ENCODE results near the gene ABCA2. TPM values are rescaled to one million over a fixed set of nuclear protein-coding genes. Genes with fewer than 3 reads are reported as not detected.

ABCA2 gene
- polyA plus RNA-seq, 1 donor (not counting 4 experiments of a cell fraction or from before 2014, with no cell fraction given) = 1.3 TPM

DNA sequence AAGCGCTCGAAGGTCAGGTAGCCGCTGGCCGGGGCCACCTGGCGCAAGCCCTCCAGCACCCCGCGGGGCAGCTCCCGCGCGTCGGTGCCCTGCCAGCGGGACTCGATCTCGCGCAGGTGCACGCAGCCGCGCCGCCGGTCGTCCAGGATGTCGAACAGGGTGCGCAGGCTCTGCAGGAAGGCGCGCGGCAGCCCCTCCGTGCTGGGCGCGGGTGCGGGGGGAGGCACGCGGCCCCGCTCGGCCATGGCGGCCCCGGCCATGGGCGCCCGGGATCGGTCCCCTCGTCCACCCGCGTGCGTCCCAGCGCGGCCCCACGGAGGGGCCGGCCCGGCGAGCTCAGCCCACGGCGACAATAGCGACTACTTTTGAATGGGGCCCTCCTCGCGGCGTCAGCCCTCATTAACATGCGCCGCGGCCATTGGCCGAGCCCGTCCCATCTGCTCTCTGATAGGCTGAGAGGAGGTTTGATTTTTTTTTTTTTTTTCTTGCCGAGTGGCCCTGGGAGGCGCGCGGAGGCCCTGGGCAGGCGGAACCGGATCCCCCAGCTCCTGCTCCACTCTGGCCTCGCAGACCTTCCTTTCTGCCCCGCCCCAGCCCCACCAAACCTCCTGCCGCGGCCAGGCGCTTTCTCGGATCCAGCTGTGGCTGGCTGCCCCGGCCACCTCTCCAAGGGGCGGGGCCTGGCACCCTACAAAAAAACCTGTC, 42.3 kb upstream of the ABCA2 start, which contains the start of gene SAPCD2:
TSS of gene SAPCD2 (minus strand) at position 357 of the 705 bp plus-strand sequence. CDS start at position 260, 97 bp downstream.
- Histone ChIP-seq H3K4me3 (ENCODE audit: control insufficient read depth in 2 of 3, extremely low read depth in 1 of 3, insufficient read depth in 2 of 3, low read depth in 1 of 3, low read length in 3 of 3) (peak within 1 kb of the TSS; percentile 23 to 64 (median 61)), H3K79me2 (ENCODE audit: control insufficient read depth, insufficient read depth, low read length) (no peaks in the 10 kb centered on the region), H3K27me3 (ENCODE audit: control insufficient read depth, extremely low read depth, insufficient read depth, low read length) (no peaks in the 10 kb centered on the region), H2AFZ (ENCODE audit: control insufficient read depth, low read length) (peak within 1 kb of the TSS; percentile 46), H3K9me1 (ENCODE audit: control insufficient read depth, extremely low read depth, insufficient read depth, low read length) (no peaks in the 10 kb centered on the region), H4K20me1 (ENCODE audit: control insufficient read depth, extremely low read depth, insufficient read depth, low read length) (no peaks in the 10 kb centered on the region), H3K36me3 (ENCODE audit: control insufficient read depth in 2 of 2, extremely low read depth in 1 of 2, insufficient read depth in 2 of 2, low read length in 2 of 2) (no peaks in the 10 kb centered on the region), H3K9ac (ENCODE audit: control insufficient read depth, extremely low read depth, insufficient read depth, low read length) (peak within 1 kb of the TSS; percentile 28), H3K27ac (ENCODE audit: control insufficient read depth, insufficient read depth, low read length) (no peak within 1 kb of the TSS), H3K4me2 (ENCODE audit: control insufficient read depth, extremely low read depth, insufficient read depth, low read depth, low read length) (peak within 1 kb of the TSS; percentile 70), H3K9me3 (ENCODE audit: control insufficient read depth, low read depth, low read length) (no peaks in the 10 kb centered on the region), H3K4me1 (ENCODE audit: control insufficient read depth, extremely low read depth, insufficient read depth, low read length) (peaks cover 12% of the 10 kb centered on the region)
- no peak for FAIRE-seq
- no peak for DNase-seq (ENCODE audit: low read depth, low spot score)
- dilution Hi-C loops (cut with MboI; ENCODE audit: extremely low pct_ligation_motif_present, low sequenced_read_pairs) = no loop called here
- TF ChIP-seq EZH2 (IDR thresholded peaks at IDR 0.05; ENCODE audit: low read length) = no peak
- TF ChIP-seq, protein P1, sequence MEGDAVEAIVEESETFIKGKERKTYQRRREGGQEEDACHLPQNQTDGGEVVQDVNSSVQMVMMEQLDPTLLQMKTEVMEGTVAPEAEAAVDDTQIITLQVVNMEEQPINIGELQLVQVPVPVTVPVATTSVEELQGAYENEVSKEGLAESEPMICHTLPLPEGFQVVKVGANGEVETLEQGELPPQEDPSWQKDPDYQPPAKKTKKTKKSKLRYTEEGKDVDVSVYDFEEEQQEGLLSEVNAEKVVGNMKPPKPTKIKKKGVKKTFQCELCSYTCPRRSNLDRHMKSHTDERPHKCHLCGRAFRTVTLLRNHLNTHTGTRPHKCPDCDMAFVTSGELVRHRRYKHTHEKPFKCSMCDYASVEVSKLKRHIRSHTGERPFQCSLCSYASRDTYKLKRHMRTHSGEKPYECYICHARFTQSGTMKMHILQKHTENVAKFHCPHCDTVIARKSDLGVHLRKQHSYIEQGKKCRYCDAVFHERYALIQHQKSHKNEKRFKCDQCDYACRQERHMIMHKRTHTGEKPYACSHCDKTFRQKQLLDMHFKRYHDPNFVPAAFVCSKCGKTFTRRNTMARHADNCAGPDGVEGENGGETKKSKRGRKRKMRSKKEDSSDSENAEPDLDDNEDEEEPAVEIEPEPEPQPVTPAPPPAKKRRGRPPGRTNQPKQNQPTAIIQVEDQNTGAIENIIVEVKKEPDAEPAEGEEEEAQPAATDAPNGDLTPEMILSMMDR (optimal IDR thresholded peaks at IDR 0.05 in 1 of 3, IDR thresholded peaks at IDR 0.05 in 1 of 3, conservative IDR thresholded peaks at IDR 0.05 in 1 of 3; ENCODE audit: extremely low read depth in 1 of 3, insufficient read depth in 2 of 3, low read length in 3 of 3) = no peak

DNA sequence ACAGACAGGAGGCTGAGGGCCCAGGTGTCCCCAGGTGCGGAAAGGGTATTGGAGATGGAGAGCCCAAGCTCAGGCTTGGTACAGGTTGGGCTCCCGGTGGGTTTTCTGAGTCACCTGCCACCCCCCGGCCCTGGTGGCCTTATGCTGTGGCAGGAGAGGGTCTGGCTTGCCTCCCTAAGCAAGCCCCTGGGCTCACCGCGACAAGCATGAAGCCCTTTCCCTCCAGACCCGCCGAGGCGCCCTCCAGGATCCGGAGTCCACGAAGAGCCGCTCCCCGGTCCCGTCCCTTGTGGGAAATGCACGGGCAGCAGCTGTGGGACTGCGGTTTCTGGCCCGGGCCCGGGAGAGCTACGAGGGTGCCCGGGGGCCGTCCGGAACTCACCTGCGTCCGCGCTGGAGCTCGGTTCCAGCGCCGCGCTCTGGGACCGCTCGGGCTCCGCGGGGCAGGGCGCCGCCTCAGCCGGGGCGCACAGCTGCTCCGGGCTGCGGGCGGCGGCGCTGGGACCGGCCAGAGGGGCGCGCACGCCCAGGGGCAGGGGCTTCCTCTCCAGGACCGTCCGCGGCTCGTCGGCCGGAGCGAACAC, 41.6 kb upstream of the ABCA2 start:
- H4K20me1 ChIP-seq (ENCODE audit: control insufficient read depth, extremely low read depth, insufficient read depth, low read length) = no peaks in the 10 kb centered on the region
- DNase-seq (ENCODE audit: low read depth, low spot score) = no peak
- no peak for FAIRE-seq
- TF ChIP-seq, protein P1 (optimal IDR thresholded peaks at IDR 0.05 in 1 of 3, IDR thresholded peaks at IDR 0.05 in 1 of 3, conservative IDR thresholded peaks at IDR 0.05 in 1 of 3; ENCODE audit: extremely low read depth in 1 of 3, insufficient read depth in 2 of 3, low read length in 3 of 3) = no peak
- TF ChIP-seq EZH2 (IDR thresholded peaks at IDR 0.05; ENCODE audit: low read length) = no peak
- dilution Hi-C loops (cut with MboI; ENCODE audit: extremely low pct_ligation_motif_present, low sequenced_read_pairs) = no loop called here
- no peak overlapping the region for H2AFZ ChIP-seq (ENCODE audit: control insufficient read depth, low read length)
- no peak overlapping the region for H3K9ac ChIP-seq (ENCODE audit: control insufficient read depth, extremely low read depth, insufficient read depth, low read length)
- no peak overlapping the region for H3K27ac ChIP-seq (ENCODE audit: control insufficient read depth, insufficient read depth, low read length)
- H3K4me3 ChIP-seq (ENCODE audit: control insufficient read depth in 2 of 3, extremely low read depth in 1 of 3, insufficient read depth in 2 of 3, low read depth in 1 of 3, low read length in 3 of 3) = peak overlapping the region in 2 of 3 experiments; percentile 17 to 32
- H3K4me1 ChIP-seq (ENCODE audit: control insufficient read depth, extremely low read depth, insufficient read depth, low read length) = peaks cover 10% of the 10 kb centered on the region
- H3K36me3 ChIP-seq (ENCODE audit: control insufficient read depth in 2 of 2, extremely low read depth in 1 of 2, insufficient read depth in 2 of 2, low read length in 2 of 2) = no peaks in the 10 kb centered on the region
- H3K9me3 ChIP-seq (ENCODE audit: control insufficient read depth, low read depth, low read length) = no peaks in the 10 kb centered on the region
- H3K79me2 ChIP-seq (ENCODE audit: control insufficient read depth, insufficient read depth, low read length) = no peaks in the 10 kb centered on the region
- peak overlapping the region; percentile 70 for H3K4me2 ChIP-seq (ENCODE audit: control insufficient read depth, extremely low read depth, insufficient read depth, low read depth, low read length)
- no peaks in the 10 kb centered on the region for H3K9me1 ChIP-seq (ENCODE audit: control insufficient read depth, extremely low read depth, insufficient read depth, low read length)
- H3K27me3 ChIP-seq (ENCODE audit: control insufficient read depth, extremely low read depth, insufficient read depth, low read length) = no peaks in the 10 kb centered on the region

Data from keratinocyte (primary cell).